ENCODE measurements around the gene KLHDC8A. TPM values are rescaled to one million over a fixed set of nuclear protein-coding genes. Genes with fewer than 3 reads are reported as not detected.
"Not testable (repeated sequence)": the region's sequence is repeated elsewhere in the genome, so short reads cannot be mapped to it uniquely, and the experiment has no call there.

KLHDC8A gene
- total RNA-seq, 2 donors from 2014 or later: 0.24 TPM; not detected in 1

- DNase-seq (ENCODE audit: low spot score): peak; percentile 16
- H3K27ac ChIP-seq: no peak overlapping the region
- no peaks in the 10 kb centered on the region for H3K9me3 ChIP-seq
- no peaks in the 10 kb centered on the region for H3K4me1 ChIP-seq
- no peak for TF ChIP-seq CTCF (IDR thresholded peaks at IDR 0.05)
- H3K36me3 ChIP-seq: no peaks in the 10 kb centered on the region
- H3K27me3 ChIP-seq: no peaks in the 10 kb centered on the region
- no peak overlapping the region for H3K4me3 ChIP-seq
Measured at GRCh38 chr1:205392650-205393049, 35.9 kb upstream of the KLHDC8A start.

GRCh38 chr1:205391386-205391785 lies 34.7 kb upstream of the KLHDC8A start:
- no peaks in the 10 kb centered on the region for H3K27me3 ChIP-seq
- peak; percentile 49 for DNase-seq (ENCODE audit: low spot score)
- no peaks in the 10 kb centered on the region for H3K9me3 ChIP-seq
- no peaks in the 10 kb centered on the region for H3K4me1 ChIP-seq
- no peak for TF ChIP-seq CTCF (IDR thresholded peaks at IDR 0.05)
- H3K36me3 ChIP-seq: no peaks in the 10 kb centered on the region
- no peak overlapping the region for H3K27ac ChIP-seq
- no peak overlapping the region for H3K4me3 ChIP-seq

GRCh38 chr1:205387845-205388244 lies 31.1 kb upstream of the KLHDC8A start:
- Histone ChIP-seq H3K27ac (no peak overlapping the region), H3K36me3 (no peaks in the 10 kb centered on the region), H3K4me3 (no peak overlapping the region), H3K4me1 (no peaks in the 10 kb centered on the region), H3K27me3 (no peaks in the 10 kb centered on the region), H3K9me3 (no peaks in the 10 kb centered on the region)
- TF ChIP-seq CTCF (IDR thresholded peaks at IDR 0.05): no peak
- DNase-seq (ENCODE audit: low spot score): no peak

DNA sequence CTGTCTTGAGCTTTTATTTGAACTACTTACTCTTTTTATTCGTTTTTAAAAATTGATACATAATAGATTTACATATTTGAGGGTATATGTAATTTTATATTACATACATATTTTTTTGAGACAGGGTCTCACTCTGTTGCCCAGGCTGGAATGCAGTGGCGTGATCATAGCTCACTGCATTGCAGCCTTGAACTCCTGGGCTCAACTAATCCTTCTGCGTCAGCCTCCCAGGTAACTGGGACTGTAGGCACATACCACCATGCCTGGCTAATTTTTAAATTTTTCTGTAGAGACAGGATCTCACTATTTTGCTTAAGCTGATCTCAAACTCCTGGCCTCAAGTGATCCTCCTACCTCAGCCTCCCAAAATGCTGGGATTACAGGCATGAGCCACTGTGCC lies 26.3 kb upstream of the KLHDC8A start:
- not testable (repeated sequence) for H3K27ac ChIP-seq, H3K9me3 ChIP-seq, H3K27me3 ChIP-seq, H3K36me3 ChIP-seq, H3K4me1 ChIP-seq, H3K4me3 ChIP-seq
- peak; percentile 11 for DNase-seq (ENCODE audit: low spot score)

DNA sequence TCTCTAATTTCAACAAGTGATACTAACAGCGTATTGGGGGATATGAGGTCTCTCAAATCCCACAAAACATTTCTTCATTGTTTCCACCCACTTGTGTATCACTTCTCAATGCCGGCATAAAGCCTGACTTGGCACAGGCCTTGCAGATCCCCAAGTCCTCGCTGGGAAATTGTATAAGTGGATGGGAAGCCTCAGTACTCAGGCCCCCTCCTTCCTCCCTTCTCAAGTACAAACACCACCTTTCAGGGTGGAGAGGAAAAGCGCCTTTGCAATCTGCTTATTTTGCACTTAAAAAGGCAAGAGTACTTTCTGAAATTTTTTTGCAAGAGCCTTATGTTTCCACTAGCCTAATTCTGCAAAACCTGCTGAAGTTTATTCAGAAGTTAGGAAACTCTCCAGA lies 25.8 kb upstream of the KLHDC8A start:
- Histone ChIP-seq H3K36me3 (no peaks in the 10 kb centered on the region), H3K27ac (no peak overlapping the region), H3K27me3 (no peaks in the 10 kb centered on the region), H3K4me3 (no peak overlapping the region), H3K4me1 (no peaks in the 10 kb centered on the region), H3K9me3 (no peaks in the 10 kb centered on the region)
- no peak for TF ChIP-seq CTCF (IDR thresholded peaks at IDR 0.05)
- DNase-seq (ENCODE audit: low spot score): peak; percentile 30

- no peak for TF ChIP-seq CTCF (IDR thresholded peaks at IDR 0.05)
- Histone ChIP-seq H3K27me3 (no peaks in the 10 kb centered on the region), H3K36me3 (no peaks in the 10 kb centered on the region), H3K9me3 (no peaks in the 10 kb centered on the region), H3K4me3 (no peak overlapping the region), H3K4me1 (no peaks in the 10 kb centered on the region), H3K27ac (no peak overlapping the region)
- DNase-seq (ENCODE audit: low spot score): no peak
Measured at GRCh38 chr1:205381305-205381704, 24.6 kb upstream of the KLHDC8A start.

Measured in right atrium auricular region (tissue), 2 donors.